C4-2B (cell line): Measurements from ENCODE around the gene FAM163B.

Source experiments
- ZFX ChIP-seq: fragments of 450-650 bp; IDR thresholded peaks from 2 replicates; pipeline ENCODE4 v1.6.1; 2017
- TF ChIP-seq, protein P1 (sequence below): fragments of 450-650 bp; conservative IDR thresholded peaks from 2 replicates; pipeline ENCODE4 v1.5.1; 2017; ENCODE audit warnings: mild to moderate bottlenecking

DNA sequence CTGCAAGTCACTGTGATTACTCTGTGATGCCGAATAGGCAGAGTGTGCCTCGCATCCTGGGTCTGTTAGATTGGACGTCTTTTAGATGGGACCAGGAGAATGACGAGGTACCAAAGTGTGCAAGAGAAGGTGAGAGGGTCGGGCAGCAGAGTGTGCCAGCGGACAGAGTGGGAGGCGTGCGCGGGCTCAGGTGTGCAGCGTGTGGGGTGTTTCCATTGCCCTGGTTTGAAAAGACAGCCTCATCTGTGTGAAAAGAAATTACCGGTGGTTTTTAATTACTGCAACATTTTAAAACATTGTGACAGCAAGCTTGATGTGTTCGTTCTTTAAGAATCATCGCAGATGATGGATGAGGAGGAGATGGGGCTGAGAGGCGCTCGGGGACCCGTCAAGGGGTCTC is 4.2 kb upstream of the FAM163B start:
- TF ChIP-seq, protein P1, sequence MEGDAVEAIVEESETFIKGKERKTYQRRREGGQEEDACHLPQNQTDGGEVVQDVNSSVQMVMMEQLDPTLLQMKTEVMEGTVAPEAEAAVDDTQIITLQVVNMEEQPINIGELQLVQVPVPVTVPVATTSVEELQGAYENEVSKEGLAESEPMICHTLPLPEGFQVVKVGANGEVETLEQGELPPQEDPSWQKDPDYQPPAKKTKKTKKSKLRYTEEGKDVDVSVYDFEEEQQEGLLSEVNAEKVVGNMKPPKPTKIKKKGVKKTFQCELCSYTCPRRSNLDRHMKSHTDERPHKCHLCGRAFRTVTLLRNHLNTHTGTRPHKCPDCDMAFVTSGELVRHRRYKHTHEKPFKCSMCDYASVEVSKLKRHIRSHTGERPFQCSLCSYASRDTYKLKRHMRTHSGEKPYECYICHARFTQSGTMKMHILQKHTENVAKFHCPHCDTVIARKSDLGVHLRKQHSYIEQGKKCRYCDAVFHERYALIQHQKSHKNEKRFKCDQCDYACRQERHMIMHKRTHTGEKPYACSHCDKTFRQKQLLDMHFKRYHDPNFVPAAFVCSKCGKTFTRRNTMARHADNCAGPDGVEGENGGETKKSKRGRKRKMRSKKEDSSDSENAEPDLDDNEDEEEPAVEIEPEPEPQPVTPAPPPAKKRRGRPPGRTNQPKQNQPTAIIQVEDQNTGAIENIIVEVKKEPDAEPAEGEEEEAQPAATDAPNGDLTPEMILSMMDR = no peak
- TF ChIP-seq ZFX = no peak
